Fibroblast of skin of left biceps (primary cell): ENCODE results near the gene OVOL1.

ENCODE experiments used
- DNase-seq, 2 experiments: peaks; one replicate each; pipeline ENCODE4 v3.0.0-alpha.2; 2013; ENCODE audit warnings: low read depth in 2 of 2

The OVOL1 gene

GRCh38 chr11:65791719-65792213, 4.9 kb downstream of the OVOL1 start:
- no peak for DNase-seq

GRCh38 chr11:65792456-65792855, 5.6 kb downstream of the OVOL1 start:
- DNase-seq: no peak

- no peak for DNase-seq
These were observed 6.3 kb downstream of the OVOL1 start for GRCh38 chr11:65793144-65793581.

- DNase-seq: no peak
These were observed 7.0 kb downstream of the OVOL1 start for GRCh38 chr11:65793625-65794400.

GRCh38 chr11:65794570-65795510, 8.0 kb downstream of the OVOL1 start:
- DNase-seq: no peak

GRCh38 chr11:65796726-65797601, 10.1 kb downstream of the OVOL1 start:
- DNase-seq: no peak

- no peak for DNase-seq
These were observed 10.8 kb downstream of the OVOL1 start for GRCh38 chr11:65797711-65798110.

GRCh38 chr11:65798882-65799281, 12.0 kb downstream of the OVOL1 start:
- DNase-seq: no peak

GRCh38 chr11:65801153-65801987, 14.5 kb downstream of the OVOL1 start:
- no peak for DNase-seq

GRCh38 chr11:65802841-65803240, 16.0 kb downstream of the OVOL1 start:
- DNase-seq: no peak

GRCh38 chr11:65803797-65804492, 17.1 kb downstream of the OVOL1 start:
- no peak for DNase-seq

GRCh38 chr11:65806979-65807378, 20.1 kb downstream of the OVOL1 start:
- no peak for DNase-seq

- no peak for DNase-seq
These were observed 22.0 kb downstream of the OVOL1 start for GRCh38 chr11:65808744-65809341.

- DNase-seq: no peak
These were observed 22.6 kb downstream of the OVOL1 start for GRCh38 chr11:65809496-65809895.

- no peak for DNase-seq
These were observed 23.4 kb downstream of the OVOL1 start for GRCh38 chr11:65810046-65810868.

- no peak for DNase-seq
These were observed 25.1 kb downstream of the OVOL1 start for GRCh38 chr11:65811764-65812475.

GRCh38 chr11:65814131-65814985, 27.5 kb downstream of the OVOL1 start:
- DNase-seq: no peak
